Erythroblast (primary cell): ENCODE measurements around the gene PTPRD.

Source experiments
- GATA1 ChIP-seq: IDR thresholded peaks from 2 replicates; pipeline ENCODE4 v1.6.1; 2011; ENCODE audit warnings: low read depth, mild to moderate bottlenecking, control low read depth, low read length, moderate library complexity
- POLR2A ChIP-seq: IDR thresholded peaks from 2 replicates; pipeline ENCODE4 v1.6.1; 2011; ENCODE audit warnings: mild to moderate bottlenecking, low read length

DNA sequence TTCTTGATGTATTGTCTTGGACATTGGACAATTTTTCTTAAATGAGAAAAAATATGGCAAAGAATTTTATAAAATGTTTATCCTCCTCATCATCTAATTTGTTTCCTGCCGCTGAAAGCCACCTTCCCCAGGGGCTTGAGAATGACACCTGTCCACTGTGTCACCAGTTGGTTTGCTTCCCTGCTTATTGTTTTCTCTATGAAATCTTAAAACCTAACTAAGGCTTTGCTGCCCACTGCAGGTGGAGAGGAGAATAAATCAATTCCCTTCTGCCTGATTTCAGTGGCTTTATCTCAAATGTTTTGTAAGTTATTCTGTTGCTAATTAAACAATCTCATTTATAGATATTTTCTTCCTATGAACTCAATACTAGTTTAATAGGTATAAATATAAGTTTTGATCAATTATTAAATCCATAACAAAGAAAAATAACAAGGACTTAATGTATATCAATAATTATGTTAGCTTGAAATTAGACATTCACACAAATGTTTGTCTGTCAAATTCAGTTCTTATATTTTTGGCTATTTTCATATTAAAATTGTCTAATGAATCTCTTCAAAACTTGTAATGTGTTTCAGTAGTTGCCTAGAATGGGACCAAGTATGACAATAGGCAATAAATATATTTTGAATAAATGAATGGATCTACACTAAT, 822.5 kb downstream of the PTPRD start:
- TF ChIP-seq POLR2A: no peak
- no peak for TF ChIP-seq GATA1
